ENCODE results near the gene GATB.

Gene GATB

GRCh38 chr4:151760712-151761661, at the start of gene GATB:
TSS of gene GATB (minus strand) at chr4:151761007. CDS start at chr4:151760982, 25 bp downstream.
- DNase-seq = peak; percentile 93 to 99 (median 97)

- DNase-seq = no peak
These were observed 49.7 kb upstream of the GATB start for GRCh38 chr4:151810476-151810875.

- no peak for DNase-seq
These were observed 48.9 kb upstream of the GATB start for GRCh38 chr4:151809716-151810115.

GRCh38 chr4:151808542-151808941, 47.7 kb upstream of the GATB start:
- peak; percentile 3 to 56 (median 38) for DNase-seq

GRCh38 chr4:151808120-151808529, 47.3 kb upstream of the GATB start:
- peak in 2 of 3 experiments; percentile 44 to 56 for DNase-seq

GRCh38 chr4:151807220-151807619, 46.4 kb upstream of the GATB start:
- DNase-seq = no peak

GRCh38 chr4:151806511-151806927, 45.7 kb upstream of the GATB start:
- DNase-seq = no peak

- DNase-seq = no peak
These were observed 44.0 kb upstream of the GATB start for GRCh38 chr4:151804821-151805220.

GRCh38 chr4:151804086-151804630, 43.4 kb upstream of the GATB start:
- DNase-seq = no peak

GRCh38 chr4:151803246-151803645, 42.4 kb upstream of the GATB start:
- DNase-seq = no peak

GRCh38 chr4:151801547-151802516, 41.0 kb upstream of the GATB start:
- peak in 2 of 3 experiments; percentile 16 to 51 for DNase-seq

GRCh38 chr4:151799417-151800012, 38.7 kb upstream of the GATB start:
- DNase-seq = no peak

GRCh38 chr4:151798678-151799416, 38.0 kb upstream of the GATB start:
- no peak for DNase-seq

- no peak for DNase-seq
These were observed 37.0 kb upstream of the GATB start for GRCh38 chr4:151797853-151798252.

GRCh38 chr4:151797131-151797530, 36.3 kb upstream of the GATB start:
- no peak for DNase-seq

- DNase-seq = peak in 1 of 3 experiments; percentile 13
These were observed 35.3 kb upstream of the GATB start for GRCh38 chr4:151796106-151796505.

GRCh38 chr4:151792995-151793394, 32.2 kb upstream of the GATB start:
- DNase-seq = no peak

- DNase-seq = no peak
These were observed 31.7 kb upstream of the GATB start for GRCh38 chr4:151792530-151792929.

- DNase-seq = no peak
These were observed 27.2 kb upstream of the GATB start for GRCh38 chr4:151788021-151788420.

GRCh38 chr4:151786158-151786495, 25.3 kb upstream of the GATB start:
- no peak for DNase-seq

- DNase-seq = no peak
These were observed 24.8 kb upstream of the GATB start for GRCh38 chr4:151785484-151786157.
